Omental fat pad (tissue), 4 donors: ENCODE data around the gene MYO10. TPM values are rescaled to one million over a fixed set of nuclear protein-coding genes. Genes with fewer than 3 reads are reported as not detected.

ENCODE experiments used
- ATAC-seq: fragments of 150-250 bp; one replicate; pipeline ENCODE4 v1.9.1; 2016; ENCODE audit warnings: mild to moderate bottlenecking, moderate library complexity; ENCODE audit not compliant: low FRiP score
- DNase-seq: peaks from one replicate; pipeline ENCODE4 v3.0.0-alpha.2; 2019; ENCODE audit warnings: low spot score
- total RNA-seq, 4 donors: library from RNA; depleted of rRNA; stranded (reverse); fragments of >200 nt; gene quantifications; one replicate each; pipeline ENCODE4 v1.1.0, GENCODE V29; 2016
- TF ChIP-seq, protein P1 (sequence below), 3 donors: fragments of 450-650 bp; IDR thresholded peaks; one replicate each; pipeline ENCODE4 v1.5.1; 2016 to 2017; ENCODE audit warnings: antibody characterized with exemption in 3 of 3, mild to moderate bottlenecking in 3 of 3, moderate library complexity in 2 of 3

MYO10 gene
- total RNA-seq, 4 donors from 2014 or later: 12.1 to 35.8 (median 17.7) TPM

DNA sequence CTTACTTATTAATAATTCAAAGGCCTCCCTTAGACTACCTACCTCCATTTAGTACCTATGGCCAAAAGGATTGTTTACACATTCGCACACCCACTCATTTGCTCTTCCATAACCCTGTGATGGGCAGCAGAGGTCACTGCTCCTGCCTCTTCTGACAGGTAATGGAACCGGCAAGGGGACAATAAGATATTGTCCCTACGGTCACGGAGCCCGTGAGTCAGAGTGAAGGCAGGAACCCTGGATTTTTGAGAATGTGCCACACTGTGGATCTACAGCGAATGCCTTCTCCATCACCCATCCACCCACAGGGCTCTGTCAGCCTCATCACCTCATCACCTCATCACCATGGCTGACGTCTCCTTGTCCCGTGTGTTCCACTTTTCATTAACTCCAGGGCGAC, 132.3 kb downstream of the MYO10 start:
- ATAC-seq: peak; percentile 41
- no peak for DNase-seq
- TF ChIP-seq, protein P1, sequence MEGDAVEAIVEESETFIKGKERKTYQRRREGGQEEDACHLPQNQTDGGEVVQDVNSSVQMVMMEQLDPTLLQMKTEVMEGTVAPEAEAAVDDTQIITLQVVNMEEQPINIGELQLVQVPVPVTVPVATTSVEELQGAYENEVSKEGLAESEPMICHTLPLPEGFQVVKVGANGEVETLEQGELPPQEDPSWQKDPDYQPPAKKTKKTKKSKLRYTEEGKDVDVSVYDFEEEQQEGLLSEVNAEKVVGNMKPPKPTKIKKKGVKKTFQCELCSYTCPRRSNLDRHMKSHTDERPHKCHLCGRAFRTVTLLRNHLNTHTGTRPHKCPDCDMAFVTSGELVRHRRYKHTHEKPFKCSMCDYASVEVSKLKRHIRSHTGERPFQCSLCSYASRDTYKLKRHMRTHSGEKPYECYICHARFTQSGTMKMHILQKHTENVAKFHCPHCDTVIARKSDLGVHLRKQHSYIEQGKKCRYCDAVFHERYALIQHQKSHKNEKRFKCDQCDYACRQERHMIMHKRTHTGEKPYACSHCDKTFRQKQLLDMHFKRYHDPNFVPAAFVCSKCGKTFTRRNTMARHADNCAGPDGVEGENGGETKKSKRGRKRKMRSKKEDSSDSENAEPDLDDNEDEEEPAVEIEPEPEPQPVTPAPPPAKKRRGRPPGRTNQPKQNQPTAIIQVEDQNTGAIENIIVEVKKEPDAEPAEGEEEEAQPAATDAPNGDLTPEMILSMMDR (IDR thresholded peaks at IDR 0.05): no peak

- TF ChIP-seq, protein P1 (IDR thresholded peaks at IDR 0.05): no peak
- ATAC-seq: no peak
- no peak for DNase-seq
Observed at GRCh38 chr5:16800477-16800876, 135.6 kb downstream of the MYO10 start.

DNA sequence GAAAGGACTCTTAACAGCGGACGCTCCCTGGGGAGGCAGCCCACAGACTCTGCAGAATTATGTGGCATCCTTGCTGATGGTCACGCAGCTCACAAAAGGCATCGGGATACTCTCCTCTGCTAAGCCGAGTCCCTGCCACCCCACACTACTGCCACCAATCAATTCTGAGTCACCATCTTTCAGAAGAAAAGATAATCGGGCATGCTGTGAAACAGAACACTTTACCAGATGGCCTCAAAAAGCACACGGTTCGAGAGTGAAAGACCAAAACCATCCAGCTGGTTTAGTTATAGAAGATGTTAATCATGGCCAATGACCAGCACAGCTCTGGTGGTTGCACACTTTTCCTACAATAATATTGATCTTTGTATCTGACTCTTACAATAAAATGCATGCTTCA, 136.3 kb downstream of the MYO10 start:
- DNase-seq: no peak
- TF ChIP-seq, protein P1 (IDR thresholded peaks at IDR 0.05): no peak
- no peak for ATAC-seq

- no peak for DNase-seq
- ATAC-seq: no peak
- TF ChIP-seq, protein P1 (IDR thresholded peaks at IDR 0.05): no peak
Observed at GRCh38 chr5:16797951-16798350, 138.1 kb downstream of the MYO10 start.

GRCh38 chr5:16794269-16794913, 141.7 kb downstream of the MYO10 start:
- TF ChIP-seq, protein P1 (IDR thresholded peaks at IDR 0.05): no peak
- no peak for ATAC-seq
- no peak for DNase-seq

DNA sequence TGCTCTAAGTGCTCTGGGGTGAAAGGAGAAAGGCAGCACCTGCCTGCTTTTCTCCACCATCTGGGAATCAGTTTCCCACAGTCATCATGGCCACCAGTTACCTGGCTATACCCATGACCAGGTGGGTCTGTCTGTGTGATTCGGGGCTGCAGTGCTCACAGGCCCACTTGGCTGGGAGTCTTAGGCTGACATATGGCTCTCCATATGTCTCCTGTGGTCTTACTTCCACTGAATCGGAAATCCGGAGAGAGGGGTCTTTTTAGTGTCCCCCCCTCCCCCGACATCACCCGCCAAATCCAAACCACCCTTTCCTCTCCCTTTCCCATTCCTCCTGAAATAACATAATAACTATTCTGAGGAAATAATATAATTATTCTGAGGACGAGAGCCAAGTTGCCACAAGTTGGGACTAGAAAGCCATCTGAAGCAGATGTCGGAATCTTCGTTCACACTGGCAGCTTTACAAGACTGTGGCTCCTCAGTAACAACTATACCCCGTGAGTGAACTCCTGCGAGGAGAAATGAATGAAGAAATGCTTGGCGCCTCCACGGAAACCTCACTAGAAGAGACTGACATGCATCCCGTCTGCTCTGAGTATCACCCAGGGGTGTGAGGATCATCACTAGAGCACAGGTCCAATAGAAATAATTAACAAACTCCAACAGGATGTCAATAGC, 143.4 kb downstream of the MYO10 start:
- DNase-seq (no peak), ATAC-seq (no peak)
- TF ChIP-seq, protein P1 (IDR thresholded peaks at IDR 0.05): no peak
